HG02852 (cell line): ENCODE measurements around the gene DNAJC16.

ENCODE experiments used
- ATAC-seq: cut with Tn5 transposase; IDR thresholded peaks from one replicate; pipeline ENCODE4 v1.9.1; 2021; ENCODE audit warnings: mild to moderate bottlenecking, moderate library complexity; ENCODE audit not compliant: unreplicated experiment

DNAJC16 gene

DNA sequence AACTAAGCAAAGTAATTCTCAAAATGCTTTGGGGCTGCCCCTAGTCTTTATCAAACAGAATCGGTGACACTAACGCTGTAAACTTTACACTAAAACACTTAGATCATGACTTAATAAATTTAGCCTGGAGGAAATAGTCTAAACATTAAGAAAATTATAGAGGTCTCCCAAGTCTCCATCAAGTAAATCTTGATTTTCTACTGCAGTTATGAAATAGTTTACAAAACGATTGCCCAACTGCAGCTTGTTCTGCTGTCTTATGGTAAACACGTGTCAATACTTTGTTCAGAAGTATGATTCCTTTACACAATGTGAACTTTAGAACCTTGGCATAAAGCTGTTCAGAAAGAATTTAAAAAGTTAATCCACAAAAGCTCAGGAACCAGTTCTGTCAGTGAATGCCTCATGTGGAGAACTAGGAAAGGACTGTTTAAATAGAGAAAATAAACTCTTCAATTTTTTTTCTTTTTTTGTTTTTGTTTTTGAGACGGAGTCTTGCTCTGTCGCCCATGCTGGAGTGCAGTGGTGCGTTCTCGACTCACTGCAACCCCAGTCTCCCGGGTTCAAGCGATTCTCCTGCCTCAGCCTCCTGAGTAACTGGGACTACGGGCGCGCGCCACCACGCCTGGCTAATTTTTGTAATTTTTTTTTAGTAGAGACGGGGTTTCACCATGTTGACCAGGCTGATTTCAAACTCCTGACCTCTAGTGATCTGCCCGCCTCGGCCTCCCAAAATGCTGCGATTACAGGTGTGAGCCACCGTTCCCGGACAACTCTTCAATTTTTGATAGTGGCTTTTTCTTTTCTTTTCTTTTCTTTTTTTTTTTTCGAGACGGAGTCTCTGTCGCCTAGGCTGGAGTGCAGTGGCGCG lies 92.2 kb downstream of the DNAJC16 start:
- no peak for ATAC-seq

DNA sequence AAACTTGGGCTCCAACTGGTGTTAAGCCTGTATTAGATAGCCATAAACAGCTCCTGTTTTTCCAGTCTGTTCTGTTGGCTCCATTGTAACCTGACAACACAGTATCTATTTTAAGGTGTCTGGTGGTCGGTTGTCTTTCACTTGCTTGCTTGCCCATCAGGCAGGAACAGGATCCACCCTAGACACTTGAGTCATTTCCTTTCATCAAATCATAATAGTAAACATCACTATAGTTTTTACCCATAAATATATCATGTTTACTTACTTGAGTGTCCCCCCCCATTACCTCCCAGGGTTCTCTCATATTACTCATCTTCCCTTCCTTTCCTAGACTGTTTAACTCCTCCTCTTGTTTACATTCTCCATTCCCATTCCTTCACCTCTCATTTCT lies 93.5 kb downstream of the DNAJC16 start:
- no peak for ATAC-seq

DNA sequence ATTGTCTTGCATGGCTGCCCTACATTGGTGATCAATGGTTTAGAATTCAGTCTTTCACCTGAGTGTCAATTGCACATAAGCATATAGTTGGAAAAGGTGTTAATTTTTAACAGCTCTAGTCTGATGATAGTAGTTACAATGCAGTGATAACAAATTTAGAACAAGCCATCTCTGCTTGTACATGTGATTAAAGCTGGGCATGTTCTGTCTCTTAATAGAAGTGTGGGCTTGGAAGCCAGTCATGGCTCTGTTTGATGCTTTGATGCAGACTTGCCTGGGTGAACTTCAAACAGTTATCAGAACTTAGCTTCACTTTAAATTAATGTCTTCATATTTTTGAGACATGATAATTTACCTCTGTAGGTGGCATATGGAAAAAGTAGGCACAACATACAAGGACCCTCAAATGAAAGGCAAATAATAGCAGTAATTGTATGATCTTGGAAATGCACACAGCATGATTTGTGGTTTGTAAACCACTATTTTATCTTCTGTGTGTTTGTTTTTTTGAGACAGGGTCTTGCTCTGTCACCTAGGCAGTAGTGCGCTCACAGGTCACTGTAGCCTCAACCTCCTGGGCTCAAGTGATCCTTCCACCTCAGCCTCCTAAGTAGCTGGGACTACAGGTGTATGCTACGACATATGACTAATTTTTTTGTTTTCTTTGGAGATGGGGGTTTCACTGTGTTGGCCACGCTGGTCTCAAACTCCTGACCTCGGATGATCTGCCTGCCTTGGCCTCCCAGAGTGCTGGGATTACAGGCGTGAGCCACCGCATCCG lies 94.4 kb downstream of the DNAJC16 start:
- no peak for ATAC-seq

DNA sequence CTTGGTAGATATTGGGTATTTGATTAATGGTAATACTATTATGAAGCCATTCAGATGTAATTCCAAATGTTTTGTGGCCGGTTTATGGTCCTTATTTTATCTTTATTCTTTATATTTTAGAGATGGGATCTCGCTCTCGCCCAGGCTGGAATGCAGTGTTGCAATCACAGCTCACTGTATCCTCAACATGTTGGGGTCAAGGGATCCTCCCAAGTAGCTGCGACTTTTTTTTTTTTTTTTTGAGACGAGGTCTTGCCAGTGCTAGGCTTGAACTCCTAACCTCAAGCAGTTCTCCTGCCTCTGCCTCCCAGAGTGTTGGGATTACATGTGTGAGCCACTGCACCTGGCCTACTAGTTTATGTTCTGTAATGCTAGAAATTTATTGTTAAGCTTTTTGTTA lies 95.3 kb downstream of the DNAJC16 start:
- ATAC-seq, result no peak

DNA sequence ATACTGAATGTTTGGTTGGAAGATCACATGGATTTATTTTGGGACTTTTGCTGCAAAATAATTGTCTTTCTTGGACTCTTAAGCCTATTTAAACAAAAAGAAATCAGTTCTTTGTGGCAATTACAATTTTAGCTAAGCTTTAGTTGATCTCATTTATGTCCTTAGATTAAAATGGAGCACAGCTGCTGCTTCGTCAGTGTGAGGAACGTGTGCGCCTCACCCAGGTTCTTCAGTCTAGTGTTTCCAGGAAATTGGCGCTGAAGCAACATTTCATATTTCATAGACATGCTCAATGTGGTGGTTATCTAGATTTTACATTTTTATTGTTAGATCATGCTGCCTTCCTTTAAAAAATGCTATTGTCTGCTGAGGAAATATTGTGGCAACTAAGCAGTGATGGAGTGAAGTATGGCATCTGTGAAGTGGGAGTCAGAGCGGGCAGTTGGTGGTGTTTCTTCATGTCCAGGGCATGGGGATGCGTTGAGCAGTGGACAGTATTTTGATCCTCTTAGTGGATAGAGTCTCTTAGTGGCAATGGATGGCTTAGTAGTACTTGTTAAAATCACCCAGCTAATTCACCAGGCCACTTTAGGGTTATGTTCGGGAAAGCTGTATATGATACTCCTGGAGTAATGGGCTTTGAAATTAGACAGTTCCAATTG lies 96.2 kb downstream of the DNAJC16 start:
- ATAC-seq, result no peak

DNA sequence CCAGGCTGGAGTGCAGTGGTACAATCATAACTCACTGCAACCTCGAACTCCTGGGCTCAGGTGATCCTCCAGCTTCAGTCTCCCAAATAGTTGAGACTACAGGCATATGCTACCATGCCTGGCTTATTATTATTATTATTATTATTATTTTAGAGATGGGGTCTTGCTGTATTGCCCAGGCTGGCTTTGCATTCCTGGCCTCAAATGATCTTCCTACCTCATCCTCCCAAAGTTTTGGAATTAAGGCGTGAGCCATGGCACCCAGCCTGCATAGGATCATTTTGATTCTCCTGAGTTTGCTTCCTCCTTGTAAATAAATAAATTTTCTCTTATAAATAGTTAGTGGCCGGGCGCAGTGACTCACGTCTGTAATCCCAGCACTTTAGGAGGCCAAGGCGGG lies 96.8 kb downstream of the DNAJC16 start:
- ATAC-seq, result no peak

DNA sequence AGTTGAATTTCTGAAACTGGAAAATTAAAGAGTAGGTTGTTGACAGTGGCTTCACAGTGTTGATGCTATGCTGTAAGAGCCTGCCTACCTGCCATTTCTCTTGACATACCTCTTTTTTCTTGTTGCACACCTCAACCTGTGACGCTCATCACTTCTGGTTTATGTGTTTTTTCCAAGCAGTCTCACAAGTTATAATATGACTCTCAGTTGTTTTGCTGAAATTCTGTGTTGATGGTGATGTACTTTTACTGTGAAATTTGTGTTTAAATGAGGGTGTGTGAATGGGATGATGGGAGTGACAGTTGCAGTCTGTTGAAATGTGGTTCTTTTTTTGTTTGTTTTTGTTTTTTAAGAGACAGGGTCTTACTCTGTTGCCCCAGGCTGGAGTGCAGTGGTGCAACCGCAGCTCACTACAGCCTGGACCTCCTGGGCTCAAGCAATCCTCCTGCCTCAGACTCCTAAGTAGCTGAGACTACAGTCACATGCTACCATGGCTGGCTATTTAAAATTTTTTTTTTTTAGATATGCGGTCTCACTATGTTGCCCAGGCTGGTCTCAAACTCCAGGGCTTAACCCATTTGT lies 97.6 kb downstream of the DNAJC16 start:
- ATAC-seq, result no peak

DNA sequence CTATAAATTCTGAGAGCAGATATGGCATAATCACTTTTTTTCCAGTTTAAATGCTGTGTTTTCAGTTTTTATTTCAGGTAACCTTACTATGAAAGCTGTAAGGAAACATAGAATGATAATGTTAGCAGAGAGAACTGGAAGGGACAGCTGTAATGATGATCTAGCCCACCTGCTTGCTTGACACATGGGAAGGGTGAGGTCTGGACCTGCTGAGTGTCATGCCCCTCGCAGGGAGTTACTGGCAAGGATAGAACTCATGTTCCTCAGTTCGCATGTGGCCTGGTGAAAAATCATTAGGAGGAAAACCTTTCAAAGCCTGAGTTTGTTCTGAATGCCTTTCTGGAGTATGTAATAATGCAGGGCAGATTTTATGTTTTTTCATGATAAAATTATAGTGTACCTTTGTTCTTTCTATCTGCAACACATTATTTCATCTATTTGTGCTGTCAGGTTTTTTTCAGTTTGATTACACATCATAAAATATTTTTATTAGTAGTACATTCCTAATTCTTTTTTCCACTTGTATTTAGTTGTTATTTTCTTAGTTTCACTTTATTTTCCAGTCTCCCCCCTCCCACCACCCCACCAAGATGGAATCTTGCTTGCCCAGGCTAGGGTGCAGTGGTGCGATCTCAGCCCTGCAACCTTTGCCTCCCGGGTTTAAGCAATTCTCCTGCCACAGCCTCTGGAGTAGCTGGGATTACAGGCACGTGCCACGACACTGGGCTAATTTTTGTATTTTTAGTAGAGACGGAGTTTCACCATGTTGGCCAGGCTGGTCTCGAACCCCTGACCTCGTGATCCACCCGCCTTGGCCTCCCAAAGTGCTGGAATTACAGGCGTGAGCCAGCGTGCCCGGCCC lies 98.6 kb downstream of the DNAJC16 start:
- ATAC-seq, result no peak
